Duodenal mucosa (tissue), 2 donors: ENCODE data around the gene NXPH1.

Source experiments
- H3K27ac ChIP-seq: one replicate; pipeline ENCODE4 v1.7.0; 2013; ENCODE audit warnings: low read depth, low read length
- H3K27me3 ChIP-seq, 2 donors: one replicate each; pipeline ENCODE4 v1.7.0; 2013; ENCODE audit warnings: low read length in 2 of 2, control low read depth in 1 of 2; ENCODE audit not compliant: insufficient read depth in 2 of 2, control insufficient read depth in 1 of 2
- H3K36me3 ChIP-seq, 2 donors: one replicate each; pipeline ENCODE4 v1.7.0; 2013; ENCODE audit warnings: low read length in 2 of 2, control low read depth in 1 of 2; ENCODE audit not compliant: insufficient read depth in 2 of 2, control insufficient read depth in 1 of 2
- H3K4me1 ChIP-seq, 2 donors: one replicate each; pipeline ENCODE4 v1.7.0; 2013; ENCODE audit warnings: low read length in 2 of 2, control low read depth in 1 of 2; ENCODE audit not compliant: insufficient read depth in 2 of 2, control insufficient read depth in 1 of 2
- H3K4me3 ChIP-seq, 2 donors: one replicate each; pipeline ENCODE4 v1.7.0; 2013; ENCODE audit warnings: low read length in 2 of 2, low read depth in 1 of 2
- H3K9ac ChIP-seq, 2 donors: one replicate each; pipeline ENCODE4 v1.7.0; 2013; ENCODE audit warnings: low read length in 2 of 2, low read depth in 1 of 2
- H3K9me3 ChIP-seq, 2 donors: one replicate each; pipeline ENCODE4 v1.7.0; 2013; ENCODE audit warnings: low read length in 2 of 2, control low read depth in 1 of 2; ENCODE audit not compliant: control insufficient read depth in 1 of 2

The NXPH1 gene

DNA sequence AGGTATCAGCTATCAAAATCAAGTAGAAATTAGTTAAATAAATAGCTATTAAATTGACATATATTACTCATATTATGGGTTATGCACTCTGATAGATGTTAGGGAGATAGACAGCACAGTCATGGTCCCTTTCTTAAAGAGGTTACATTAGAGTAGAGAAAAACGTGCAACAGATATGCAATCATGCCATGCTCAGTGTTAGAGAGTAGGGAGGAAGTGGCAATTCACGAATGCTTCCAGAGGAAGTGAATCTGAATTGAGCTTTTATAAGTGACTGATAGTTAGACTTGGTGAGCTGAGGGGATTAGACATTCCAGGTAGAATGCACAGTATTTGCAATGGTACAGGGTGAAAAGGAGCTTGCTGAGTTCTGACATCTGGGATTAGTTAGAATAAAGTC, 349.8 kb downstream of the NXPH1 start:
- no peak overlapping the region for H3K9ac ChIP-seq

DNA sequence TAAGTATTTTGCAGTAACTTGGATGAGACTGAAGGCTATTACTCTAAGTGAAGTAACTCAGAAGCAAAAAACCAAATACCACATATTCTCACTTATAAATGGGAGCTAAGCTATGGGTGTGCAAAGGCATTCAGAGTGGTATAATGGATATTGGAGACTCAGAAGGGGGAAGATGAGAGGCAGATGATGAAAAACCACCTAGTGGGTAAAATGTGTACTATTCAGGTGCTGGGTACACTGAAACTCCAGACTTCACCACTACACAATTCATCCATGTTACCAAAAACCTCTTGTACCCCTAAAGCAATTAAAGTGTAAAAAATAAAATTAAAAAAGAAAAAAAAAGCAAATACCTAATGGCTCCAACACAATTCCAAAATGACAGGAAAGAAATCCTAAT, 351.7 kb downstream of the NXPH1 start:
- Histone ChIP-seq H3K9ac (no peak overlapping the region), H3K36me3 (no peaks in the 10 kb centered on the region), H3K4me3 (no peak overlapping the region), H3K4me1 (no peaks in the 10 kb centered on the region), H3K9me3 (peaks cover 0 to 13% of the 10 kb centered on the region in 2 donors), H3K27me3 (no peaks in the 10 kb centered on the region), H3K27ac (no peak overlapping the region)

More for the DNA sequence above, 349.8 kb downstream of the NXPH1 start:
- H3K36me3 ChIP-seq: no peaks in the 10 kb centered on the region
- H3K27me3 ChIP-seq: no peaks in the 10 kb centered on the region
- no peak overlapping the region for H3K4me3 ChIP-seq
- peaks cover 0 to 13% of the 10 kb centered on the region in 2 donors for H3K9me3 ChIP-seq
- no peak overlapping the region for H3K27ac ChIP-seq
- no peaks in the 10 kb centered on the region for H3K4me1 ChIP-seq

DNA sequence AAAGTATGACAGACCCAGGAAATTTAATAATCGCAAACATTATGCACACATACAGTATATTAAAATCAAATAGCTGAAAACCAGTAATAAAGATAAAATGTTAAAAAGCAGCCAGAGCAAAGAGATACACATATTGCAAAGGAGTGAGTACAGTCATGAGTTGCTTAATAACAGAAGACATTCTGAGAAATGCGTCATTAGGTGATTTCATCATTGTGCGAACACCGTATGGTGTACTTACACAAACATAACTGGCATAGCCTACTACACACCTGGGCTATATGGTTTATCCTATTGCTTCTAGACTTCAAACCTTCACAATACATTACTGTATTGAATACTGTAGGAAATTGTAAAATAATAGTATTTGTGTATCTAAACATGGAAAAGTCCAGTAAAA, 367.6 kb downstream of the NXPH1 start:
- H3K9ac ChIP-seq: no peak overlapping the region
- no peak overlapping the region for H3K27ac ChIP-seq
- peaks cover 0 to 4% of the 10 kb centered on the region in 2 donors for H3K9me3 ChIP-seq
- no peak overlapping the region for H3K4me3 ChIP-seq
- no peaks in the 10 kb centered on the region for H3K4me1 ChIP-seq
- H3K27me3 ChIP-seq: no peaks in the 10 kb centered on the region
- no peaks in the 10 kb centered on the region for H3K36me3 ChIP-seq
